GM12878 (cell line): ENCODE results near the gene LSAMP. TPM values are rescaled to one million over a fixed set of nuclear protein-coding genes. Genes with fewer than 3 reads are reported as not detected.

Experiments
- ATAC-seq: fragments of 200-7000 bp; cut with Tn5 transposase; 3 replicates; pipeline ENCODE4 v1.9.1; 2020; ENCODE audit warnings: mild to moderate bottlenecking, moderate library complexity
- BruUV-seq: library from RNA; stranded (reverse); fragments of 400-500 nt; replicated peaks from 2 replicates; lab custom pipeline; 2021; lab: Mats Ljungman, UMichigan
- CTCF ChIA-PET: fragments of 300-600 bp; sonication (Branson Sonifier 250); formaldehyde crosslinking; extraction: SDS; loops from one replicate; lab custom pipeline; 2021; ENCODE audit warnings: inconsistent platforms; lab: Yijun Ruan, JAX
- POLR2A ChIA-PET: fragments of 350-600 bp; formaldehyde crosslinking; extraction: SDS; loops from one replicate; lab custom pipeline; 2021; ENCODE audit warnings: inconsistent platforms; lab: Charles Lee
- RAD21 ChIA-PET: fragments of 300-600 bp; sonication (Branson Sonifier 250); formaldehyde crosslinking; loops from one replicate; lab custom pipeline; 2023; ENCODE audit warnings: antibody characterized with exemption; ENCODE audit not compliant: unreplicated experiment; lab: Charles Lee
- SMC1A ChIA-PET: fragments of 300-600 bp; sonication (Branson Sonifier 250); formaldehyde crosslinking; loops from one replicate; lab custom pipeline; 2023; ENCODE audit not compliant: unreplicated experiment, uncharacterized antibody; lab: Charles Lee
- DNase-seq: peaks from one replicate; pipeline ENCODE4 v3.0.0-alpha.2; 2011; ENCODE audit warnings: low read depth, low spot score
- FAIRE-seq: peaks from 3 replicates; lab custom pipeline; 2011; peaks lifted over from hg19 to GRCh38; lab: Jason Lieb, UNC
- H2AFZ ChIP-seq: 2 replicates; pipeline ENCODE4 v1.6.0; 2011; ENCODE audit warnings: low read depth, low read length, control low read depth; ENCODE audit not compliant: control insufficient read depth
- H3K27ac ChIP-seq: 2 replicates; pipeline ENCODE4 v1.5.1; 2011; ENCODE audit warnings: control low read depth; ENCODE audit not compliant: control insufficient read depth, insufficient read depth
- H3K27me3 ChIP-seq, 2 experiments: replicated peaks in 1 of 2; 2 replicates each; pipeline versions ENCODE4 v1.6.0 to v1.6.1; 2011; ENCODE audit warnings: low read length in 1 of 2; ENCODE audit not compliant: control insufficient read depth in 2 of 2, insufficient read depth in 2 of 2
- H3K36me3 ChIP-seq, 2 experiments: 2 replicates each; pipeline ENCODE4 v1.5.1; 2011; ENCODE audit warnings: low read length in 1 of 2; ENCODE audit not compliant: control insufficient read depth in 2 of 2, insufficient read depth in 2 of 2
- H3K4me1 ChIP-seq: 2 replicates; pipeline ENCODE4 v1.6.1; 2011; ENCODE audit warnings: mild to moderate bottlenecking, low read length, moderate library complexity, mixed read lengths; ENCODE audit not compliant: control insufficient read depth, insufficient read depth
- H3K4me2 ChIP-seq: 2 replicates; pipeline ENCODE4 v1.6.0; 2011; ENCODE audit warnings: control low read depth; ENCODE audit not compliant: control insufficient read depth, insufficient read depth
- H3K4me3 ChIP-seq: fragments of 200-600 bp; sonication (generic); 2 replicates; pipeline ENCODE4 v1.5.1; 2016
- H3K79me2 ChIP-seq: 2 replicates; pipeline ENCODE4 v1.6.0; 2011; ENCODE audit warnings: low read length; ENCODE audit not compliant: control insufficient read depth, insufficient read depth
- H3K9ac ChIP-seq: 2 replicates; pipeline ENCODE4 v1.8.0; 2011; ENCODE audit warnings: low read length, control low read depth, mixed read lengths; ENCODE audit not compliant: control insufficient read depth, insufficient read depth
- H3K9me3 ChIP-seq: replicated peaks from 3 replicates; pipeline ENCODE4 v1.5.1; 2011; ENCODE audit warnings: mild to moderate bottlenecking, low read length; ENCODE audit not compliant: control insufficient read depth, insufficient read depth
- H4K20me1 ChIP-seq: 2 replicates; pipeline ENCODE4 v1.6.0; 2011; ENCODE audit not compliant: control insufficient read depth, insufficient read depth
- GATAD2B ChIP-seq: fragments of 450-650 bp; conservative IDR thresholded peaks from 2 replicates; pipeline ENCODE4 v1.6.1; 2017; ENCODE audit warnings: low read depth, mild to moderate bottlenecking, moderate library complexity
- HDAC6 ChIP-seq: fragments of 200-600 bp; sonication (generic); IDR thresholded peaks from one replicate; pipeline ENCODE4 v1.8.0; 2017; ENCODE audit warnings: antibody characterized with exemption; ENCODE audit not compliant: unreplicated experiment
- MTA2 ChIP-seq: fragments of 450-650 bp; IDR thresholded peaks from 2 replicates; pipeline ENCODE4 v1.6.1; 2016; ENCODE audit warnings: low read depth, mild to moderate bottlenecking, moderate library complexity
- MTA3 ChIP-seq: IDR thresholded peaks from 2 replicates; pipeline ENCODE4 v1.6.1; 2012; ENCODE audit warnings: low read length, inconsistent platforms, borderline replicate concordance
- NFIC ChIP-seq: IDR thresholded peaks from 2 replicates; pipeline ENCODE4 v1.6.1; 2012; ENCODE audit warnings: low read depth, mild to moderate bottlenecking, inconsistent platforms, low read length, moderate library complexity
- NFYA ChIP-seq: IDR thresholded peaks from 2 replicates; pipeline ENCODE4 v1.6.1; 2011; ENCODE audit warnings: low read depth, mild to moderate bottlenecking, low read length, improper control_type of control experiment, borderline replicate concordance
- NR2C2 ChIP-seq: IDR thresholded peaks from 2 replicates; pipeline ENCODE4 v1.6.1; 2011; ENCODE audit warnings: borderline replicate concordance, low read depth; ENCODE audit not compliant: control insufficient read depth, insufficient read length
- RFX5 ChIP-seq: IDR thresholded peaks from 2 replicates; pipeline ENCODE4 v1.6.1; 2011; ENCODE audit warnings: low read depth, low read length, improper control_type of control experiment
- RUNX3 ChIP-seq: IDR thresholded peaks from 2 replicates; pipeline ENCODE4 v1.6.1; 2012; ENCODE audit warnings: low read length, inconsistent platforms
- STAT1 ChIP-seq: fragments of 450-650 bp; conservative IDR thresholded peaks from 2 replicates; pipeline ENCODE4 v1.6.1; 2014; ENCODE audit warnings: antibody characterized with exemption, mild to moderate bottlenecking
- STAT3 ChIP-seq: IDR thresholded peaks from 2 replicates; pipeline ENCODE4 v1.6.1; 2011; ENCODE audit warnings: low read depth, low read length, improper control_type of control experiment
- ZNF24 ChIP-seq: fragments of 450-650 bp; IDR thresholded peaks from 2 replicates; pipeline ENCODE4 v1.6.1; 2017; ENCODE audit warnings: antibody characterized with exemption, mild to moderate bottlenecking
- ZSCAN29 ChIP-seq: fragments of 450-650 bp; IDR thresholded peaks from 2 replicates; pipeline ENCODE4 v1.6.1; 2017; ENCODE audit warnings: mild to moderate bottlenecking, moderate library complexity
- WGBS: methylation state at CpG from one replicate; pipeline ENCODE4 v1.1.6; 2016; ENCODE audit warnings: low lambda C conversion rate; ENCODE audit not compliant: insufficient replicate concordance, insufficient coverage; ENCODE audit errors: missing lambda C conversion rate; 5-methylcytosine and 5-hydroxymethylcytosine counted together
- in situ Hi-C: fragments of 300-500 bp; cut with MboI; formaldehyde crosslinking; loops from 9 replicates; pipeline ENCODE4 v1.14.3; 2018; ENCODE audit warnings: mixed read lengths
- intact Hi-C: fragments of 100-400 bp; cut with micrococcal nuclease; formaldehyde crosslinking; loops from one replicate; pipeline ENCODE4 v1.14.2; 2022; ENCODE audit not compliant: unreplicated experiment
- polyA plus RNA-seq, 11 experiments: library from polyadenylated mRNA; depleted of rRNA in 4 of 11; unstranded in 6 of 11; stranded (reverse) in 5 of 11; fragments of >200 nt; fragmentation: Nextera tagmentation in 4 of 11; fragmentation: Illumina TruSeq in 1 of 11; extraction: Ambion mirVana in 4 of 11; extraction: Trizol in 1 of 11; gene quantifications; 1 replicate in 1 of 11; 2 replicates in 10 of 11; pipeline versions ENCODE4 v1.2.1 to v1.2.3, GENCODE V29; 2011 to 2016; ENCODE audit warnings: inconsistent platforms in 2 of 11, missing spikeins in 2 of 11, low read depth in 1 of 11
- total RNA-seq, 4 experiments: library from RNA; depleted of rRNA in 3 of 4; stranded (reverse); fragments of >200 nt in 3 of 4; fragmentation: Illumina TruSeq in 1 of 4; extraction: Trizol in 1 of 4; gene quantifications; 2 replicates each; pipeline versions ENCODE4 v1.2.1 to v1.2.3, GENCODE V29; 2013 to 2021
- TF ChIP-seq, protein P1 (sequence below): fragments of 450-650 bp; formaldehyde crosslinking; IDR thresholded peaks from 2 replicates; pipeline ENCODE4 v1.4.0; 2020; ENCODE audit warnings: mild to moderate bottlenecking, moderate library complexity

LSAMP gene
- total and polyA plus RNA-seq, 10 of the 15 experiments (the other 5 are each of a cell fraction or from before 2014, with no cell fraction given), result 2.0 to 12.7 (median 6.5) TPM

DNA sequence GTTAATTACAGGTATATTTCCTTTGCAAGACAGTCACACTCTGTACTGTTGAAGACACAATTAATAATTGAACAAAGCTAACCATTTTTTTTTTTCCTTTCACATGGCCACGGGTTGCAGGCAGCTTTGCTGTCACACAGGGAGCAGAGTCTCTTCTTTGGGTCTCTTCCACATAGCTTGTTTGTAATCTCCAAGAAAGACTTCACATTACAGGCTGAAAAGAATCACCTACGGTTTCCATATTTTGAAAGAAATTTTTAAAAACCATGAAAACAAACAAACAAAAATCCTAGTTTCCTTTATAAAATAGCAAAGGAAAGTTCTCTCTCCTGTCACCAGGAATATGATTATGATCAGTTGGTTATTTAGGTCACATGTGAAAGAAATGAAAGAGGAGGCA, 429.4 kb downstream of the LSAMP start:
- Histone ChIP-seq H3K9ac (no peak overlapping the region), H4K20me1 (no peaks in the 10 kb centered on the region), H2AFZ (no peak overlapping the region), H3K4me2 (no peak overlapping the region), H3K79me2 (no peaks in the 10 kb centered on the region)
- CTCF ChIA-PET, result no interaction called here
- RAD21 ChIA-PET, result no interaction called here
- DNase-seq (no peak), ATAC-seq (no peak)
- SMC1A ChIA-PET, result interaction anchor here (1.0 to 2.6 kb wide), 3 partner anchors 13 to 17 kb away, joined by 3 to 7 read pairs (median 3); no protein-coding TSS in a partner anchor
- POLR2A ChIA-PET, result interaction anchor here (0.5 kb wide), 1 partner anchor 29 kb away, joined by 6 read pairs; no protein-coding TSS in a partner anchor
- BruUV-seq, result no TSS peak
- TF ChIP-seq MTA2 (no peak), ZNF24 (no peak), HDAC6 (no peak), MTA3 (no peak), GATAD2B (no peak), RUNX3 (no peak), RFX5 (no peak), STAT3 (no peak), ZSCAN29 (no peak), NFYA (no peak), STAT1 (no peak), NFIC (no peak), NR2C2 (no peak)
- TF ChIP-seq, protein P1, sequence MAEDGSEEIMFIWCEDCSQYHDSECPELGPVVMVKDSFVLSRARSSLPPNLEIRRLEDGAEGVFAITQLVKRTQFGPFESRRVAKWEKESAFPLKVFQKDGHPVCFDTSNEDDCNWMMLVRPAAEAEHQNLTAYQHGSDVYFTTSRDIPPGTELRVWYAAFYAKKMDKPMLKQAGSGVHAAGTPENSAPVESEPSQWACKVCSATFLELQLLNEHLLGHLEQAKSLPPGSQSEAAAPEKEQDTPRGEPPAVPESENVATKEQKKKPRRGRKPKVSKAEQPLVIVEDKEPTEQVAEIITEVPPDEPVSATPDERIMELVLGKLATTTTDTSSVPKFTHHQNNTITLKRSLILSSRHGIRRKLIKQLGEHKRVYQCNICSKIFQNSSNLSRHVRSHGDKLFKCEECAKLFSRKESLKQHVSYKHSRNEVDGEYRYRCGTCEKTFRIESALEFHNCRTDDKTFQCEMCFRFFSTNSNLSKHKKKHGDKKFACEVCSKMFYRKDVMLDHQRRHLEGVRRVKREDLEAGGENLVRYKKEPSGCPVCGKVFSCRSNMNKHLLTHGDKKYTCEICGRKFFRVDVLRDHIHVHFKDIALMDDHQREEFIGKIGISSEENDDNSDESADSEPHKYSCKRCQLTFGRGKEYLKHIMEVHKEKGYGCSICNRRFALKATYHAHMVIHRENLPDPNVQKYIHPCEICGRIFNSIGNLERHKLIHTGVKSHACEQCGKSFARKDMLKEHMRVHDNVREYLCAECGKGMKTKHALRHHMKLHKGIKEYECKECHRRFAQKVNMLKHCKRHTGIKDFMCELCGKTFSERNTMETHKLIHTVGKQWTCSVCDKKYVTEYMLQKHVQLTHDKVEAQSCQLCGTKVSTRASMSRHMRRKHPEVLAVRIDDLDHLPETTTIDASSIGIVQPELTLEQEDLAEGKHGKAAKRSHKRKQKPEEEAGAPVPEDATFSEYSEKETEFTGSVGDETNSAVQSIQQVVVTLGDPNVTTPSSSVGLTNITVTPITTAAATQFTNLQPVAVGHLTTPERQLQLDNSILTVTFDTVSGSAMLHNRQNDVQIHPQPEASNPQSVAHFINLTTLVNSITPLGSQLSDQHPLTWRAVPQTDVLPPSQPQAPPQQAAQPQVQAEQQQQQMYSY, result no peak
- TF ChIP-seq, all 136 proteins: peak for 0
- Histone ChIP-seq H3K4me3 (no peak overlapping the region), H3K27me3 (no peaks in the 10 kb centered on the region), H3K9me3 (no peaks in the 10 kb centered on the region), H3K36me3 (no peaks in the 10 kb centered on the region), H3K27ac (no peak overlapping the region), H3K4me1 (no peaks in the 10 kb centered on the region)
- no peak for FAIRE-seq
- in situ Hi-C loops (no loop called here), intact Hi-C loops (no loop called here)
- 22% methylated on average over 2 of the region's 2 CpGs for WGBS
